ENCODE results near the gene ACP3.

DNA sequence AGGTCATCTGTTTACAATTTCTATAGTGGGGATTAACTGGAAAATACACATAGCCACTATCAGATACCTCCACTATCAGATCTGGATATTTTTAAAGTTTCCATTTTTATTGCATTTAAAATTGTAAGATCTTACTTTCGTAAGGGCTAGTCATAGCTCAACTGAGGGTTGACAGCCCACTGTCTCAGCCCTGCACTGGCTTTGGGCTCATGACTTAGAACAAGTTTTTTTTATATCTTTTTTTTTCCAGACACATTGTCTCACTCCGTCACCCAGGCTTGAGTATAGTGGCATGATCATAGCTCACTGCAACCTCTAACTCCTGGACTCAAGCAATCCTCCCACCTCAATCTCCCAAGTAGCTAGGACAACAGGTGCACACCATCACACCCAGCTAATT lies 51.3 kb downstream of the ACP3 start:
- TF ChIP-seq, protein P1, sequence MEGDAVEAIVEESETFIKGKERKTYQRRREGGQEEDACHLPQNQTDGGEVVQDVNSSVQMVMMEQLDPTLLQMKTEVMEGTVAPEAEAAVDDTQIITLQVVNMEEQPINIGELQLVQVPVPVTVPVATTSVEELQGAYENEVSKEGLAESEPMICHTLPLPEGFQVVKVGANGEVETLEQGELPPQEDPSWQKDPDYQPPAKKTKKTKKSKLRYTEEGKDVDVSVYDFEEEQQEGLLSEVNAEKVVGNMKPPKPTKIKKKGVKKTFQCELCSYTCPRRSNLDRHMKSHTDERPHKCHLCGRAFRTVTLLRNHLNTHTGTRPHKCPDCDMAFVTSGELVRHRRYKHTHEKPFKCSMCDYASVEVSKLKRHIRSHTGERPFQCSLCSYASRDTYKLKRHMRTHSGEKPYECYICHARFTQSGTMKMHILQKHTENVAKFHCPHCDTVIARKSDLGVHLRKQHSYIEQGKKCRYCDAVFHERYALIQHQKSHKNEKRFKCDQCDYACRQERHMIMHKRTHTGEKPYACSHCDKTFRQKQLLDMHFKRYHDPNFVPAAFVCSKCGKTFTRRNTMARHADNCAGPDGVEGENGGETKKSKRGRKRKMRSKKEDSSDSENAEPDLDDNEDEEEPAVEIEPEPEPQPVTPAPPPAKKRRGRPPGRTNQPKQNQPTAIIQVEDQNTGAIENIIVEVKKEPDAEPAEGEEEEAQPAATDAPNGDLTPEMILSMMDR (IDR thresholded peaks at IDR 0.05; ENCODE audit: low read length): no peak
- TF ChIP-seq EZH2 (optimal IDR thresholded peaks at IDR 0.05; ENCODE audit: low read depth, low read length): no peak
- TF ChIP-seq EZH2phosphoT487 (IDR thresholded peaks at IDR 0.05; ENCODE audit: low read length): no peak

All from MM.1S (cell line).